ENCODE data around the gene SLCO2A1.

The SLCO2A1 gene

DNA sequence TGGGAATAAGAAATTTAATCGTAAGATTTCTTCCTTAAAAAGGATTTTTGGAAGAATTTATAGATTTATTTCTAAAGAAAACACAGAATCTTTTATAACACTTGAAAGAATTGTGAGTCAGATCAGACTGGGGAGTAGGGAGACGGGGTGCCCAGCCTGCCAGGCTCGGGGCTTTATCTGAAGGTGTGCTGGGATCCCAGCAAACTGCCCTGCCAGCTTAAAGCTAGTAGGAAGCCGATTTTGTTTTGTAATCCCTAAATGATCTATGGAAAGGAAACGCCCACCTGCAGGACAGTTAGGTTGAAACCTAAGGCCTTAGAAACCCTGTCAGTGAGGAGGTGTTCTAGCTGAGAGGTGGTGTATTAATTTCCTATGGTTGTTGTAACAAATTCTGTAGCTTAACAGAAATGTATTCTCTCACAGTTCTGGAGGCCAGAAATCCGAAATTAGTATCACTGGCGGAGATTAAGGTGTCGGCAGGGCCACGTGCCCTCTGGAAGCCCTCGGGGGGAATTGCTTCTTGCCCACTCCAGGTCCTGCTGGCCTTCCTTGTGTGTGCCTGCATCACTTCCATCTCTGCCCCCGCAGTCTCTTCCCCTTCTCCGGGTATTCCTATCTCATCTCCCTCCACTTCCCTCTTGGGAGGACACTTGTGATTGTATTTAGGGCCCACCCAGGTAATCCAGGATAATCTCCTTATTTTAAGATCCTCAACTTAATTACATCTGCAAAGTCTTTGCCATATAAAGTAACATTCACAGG is 114.7 kb downstream of the SLCO2A1 start:
- POLR2A ChIA-PET (ENCODE audit: low non-redundant PET) = no interaction called here
- TF ChIP-seq, protein P1, sequence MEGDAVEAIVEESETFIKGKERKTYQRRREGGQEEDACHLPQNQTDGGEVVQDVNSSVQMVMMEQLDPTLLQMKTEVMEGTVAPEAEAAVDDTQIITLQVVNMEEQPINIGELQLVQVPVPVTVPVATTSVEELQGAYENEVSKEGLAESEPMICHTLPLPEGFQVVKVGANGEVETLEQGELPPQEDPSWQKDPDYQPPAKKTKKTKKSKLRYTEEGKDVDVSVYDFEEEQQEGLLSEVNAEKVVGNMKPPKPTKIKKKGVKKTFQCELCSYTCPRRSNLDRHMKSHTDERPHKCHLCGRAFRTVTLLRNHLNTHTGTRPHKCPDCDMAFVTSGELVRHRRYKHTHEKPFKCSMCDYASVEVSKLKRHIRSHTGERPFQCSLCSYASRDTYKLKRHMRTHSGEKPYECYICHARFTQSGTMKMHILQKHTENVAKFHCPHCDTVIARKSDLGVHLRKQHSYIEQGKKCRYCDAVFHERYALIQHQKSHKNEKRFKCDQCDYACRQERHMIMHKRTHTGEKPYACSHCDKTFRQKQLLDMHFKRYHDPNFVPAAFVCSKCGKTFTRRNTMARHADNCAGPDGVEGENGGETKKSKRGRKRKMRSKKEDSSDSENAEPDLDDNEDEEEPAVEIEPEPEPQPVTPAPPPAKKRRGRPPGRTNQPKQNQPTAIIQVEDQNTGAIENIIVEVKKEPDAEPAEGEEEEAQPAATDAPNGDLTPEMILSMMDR (conservative IDR thresholded peaks at IDR 0.05; ENCODE audit: low read depth) = no peak
- no peak overlapping the region for H3K27ac ChIP-seq
- CTCF ChIA-PET = no interaction called here
- DNase-seq (ENCODE audit: low spot score) = no peak

DNA sequence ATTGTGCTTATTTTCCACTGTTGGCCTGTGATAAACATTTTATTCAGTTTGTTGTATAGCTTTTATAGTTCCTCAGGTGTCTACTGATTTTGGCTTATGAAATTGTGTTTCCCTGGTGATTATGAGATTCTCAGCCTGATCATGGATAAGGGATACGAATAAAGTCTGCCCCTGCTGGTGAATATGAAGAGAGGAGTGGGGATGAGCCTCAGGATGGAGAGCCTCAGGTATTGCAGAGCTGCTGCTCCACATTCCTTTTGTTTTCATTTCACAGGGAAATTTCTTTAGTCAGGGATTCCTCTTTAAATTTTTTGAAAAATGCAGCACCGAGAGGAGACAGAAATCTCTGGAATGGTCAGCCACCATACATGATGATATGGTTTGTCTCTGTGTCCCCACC is 119.3 kb downstream of the SLCO2A1 start:
- no peak for DNase-seq (ENCODE audit: low spot score)
- CTCF ChIA-PET = no interaction called here
- TF ChIP-seq, protein P1 (conservative IDR thresholded peaks at IDR 0.05; ENCODE audit: low read depth) = no peak
- POLR2A ChIA-PET (ENCODE audit: low non-redundant PET) = no interaction called here
- no peak overlapping the region for H3K27ac ChIP-seq

GRCh38 chr3:133905376-133905775 is 124.3 kb downstream of the SLCO2A1 start:
- CTCF ChIA-PET = interaction anchor here (0.6 kb wide), 2 partner anchors 21 to 606 kb away, joined by 3 read pairs; no protein-coding TSS in a partner anchor
- TF ChIP-seq, protein P1 (conservative IDR thresholded peaks at IDR 0.05; ENCODE audit: low read depth) = no peak
- DNase-seq (ENCODE audit: low spot score) = no peak
- POLR2A ChIA-PET (ENCODE audit: low non-redundant PET) = no interaction called here
- no peak overlapping the region for H3K27ac ChIP-seq

DNA sequence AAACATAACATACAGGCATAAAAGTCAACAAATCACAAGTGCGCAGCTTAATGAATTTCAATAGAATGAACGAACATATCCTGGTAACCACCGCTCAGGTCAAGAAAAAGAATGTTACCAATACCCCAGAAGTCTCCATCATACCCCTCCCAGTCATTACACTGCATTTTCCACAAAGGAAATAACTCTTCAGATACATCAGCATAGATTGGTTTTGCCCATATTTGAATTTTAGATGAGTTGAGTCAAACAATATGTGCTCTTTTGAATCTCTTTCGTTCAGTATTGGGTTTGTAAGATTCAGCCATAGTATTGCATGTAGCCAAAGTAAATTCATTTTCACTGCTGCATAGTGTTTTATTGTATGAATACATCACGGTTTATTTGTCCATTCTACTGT is 127.9 kb downstream of the SLCO2A1 start:
- TF ChIP-seq, protein P1 (conservative IDR thresholded peaks at IDR 0.05; ENCODE audit: low read depth) = no peak
- POLR2A ChIA-PET (ENCODE audit: low non-redundant PET) = no interaction called here

GRCh38 chr3:133901083-133901482 is 128.6 kb downstream of the SLCO2A1 start:
- TF ChIP-seq, protein P1 (conservative IDR thresholded peaks at IDR 0.05; ENCODE audit: low read depth) = no peak
- ChIA-PET POLR2A (ENCODE audit: low non-redundant PET) (no interaction called here), CTCF (no interaction called here)
- DNase-seq (ENCODE audit: low spot score) = no peak
- no peak overlapping the region for H3K27ac ChIP-seq

More for the DNA sequence above, 127.9 kb downstream of the SLCO2A1 start:
- DNase-seq (ENCODE audit: low spot score) = no peak
- H3K27ac ChIP-seq = no peak overlapping the region
- CTCF ChIA-PET = interaction anchor here (0.6 kb wide), 1 partner anchor 20 kb away, joined by 4 read pairs; no protein-coding TSS in a partner anchor

- no peak overlapping the region for H3K27ac ChIP-seq
- ChIA-PET CTCF (no interaction called here), POLR2A (ENCODE audit: low non-redundant PET) (no interaction called here)
- TF ChIP-seq, protein P1 (conservative IDR thresholded peaks at IDR 0.05; ENCODE audit: low read depth) = no peak
- DNase-seq (ENCODE audit: low spot score) = no peak
Measured at GRCh38 chr3:133899311-133899710, 130.4 kb downstream of the SLCO2A1 start.

Measured in RWPE1 (cell line).